DLD1 (cell line): ENCODE results near the gene MACF1.
"Not testable (repeated sequence)": the region's sequence is repeated elsewhere in the genome, so short reads cannot be mapped to it uniquely, and the experiment has no call there.

ENCODE experiments used
- in situ Hi-C: cut with HindIII; loops from 2 replicates; pipeline ENCODE4 v1.10.0; 2017; ENCODE audit warnings: low sequenced_read_pairs

The MACF1 gene

DNA sequence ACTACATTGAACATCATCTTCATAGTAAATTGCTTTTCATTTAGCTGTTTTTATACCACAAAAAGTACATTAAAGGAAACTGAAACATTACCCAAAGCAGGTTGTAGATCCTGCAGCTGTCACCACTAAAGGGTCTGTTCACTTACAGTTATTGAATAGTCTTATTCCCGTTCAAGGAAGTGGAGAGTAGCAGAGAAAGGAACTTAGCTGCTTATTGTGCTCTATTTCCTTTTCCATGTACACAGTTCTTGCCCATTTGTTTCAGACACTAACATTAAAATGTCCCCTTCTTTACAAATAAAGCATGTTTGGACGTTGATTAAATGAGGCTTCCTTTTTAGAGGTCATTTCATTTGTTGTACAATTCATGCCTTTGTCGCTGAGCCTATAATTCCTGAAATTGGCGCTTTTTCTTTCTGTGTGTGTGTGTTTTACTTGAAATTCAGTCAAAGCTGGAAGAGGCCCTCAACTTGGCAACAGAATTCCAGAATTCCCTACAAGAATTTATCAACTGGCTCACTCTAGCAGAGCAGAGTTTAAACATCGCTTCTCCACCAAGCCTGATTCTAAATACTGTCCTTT, 242.6 kb downstream of the MACF1 start:
- in situ Hi-C loops, result no loop called here

DNA sequence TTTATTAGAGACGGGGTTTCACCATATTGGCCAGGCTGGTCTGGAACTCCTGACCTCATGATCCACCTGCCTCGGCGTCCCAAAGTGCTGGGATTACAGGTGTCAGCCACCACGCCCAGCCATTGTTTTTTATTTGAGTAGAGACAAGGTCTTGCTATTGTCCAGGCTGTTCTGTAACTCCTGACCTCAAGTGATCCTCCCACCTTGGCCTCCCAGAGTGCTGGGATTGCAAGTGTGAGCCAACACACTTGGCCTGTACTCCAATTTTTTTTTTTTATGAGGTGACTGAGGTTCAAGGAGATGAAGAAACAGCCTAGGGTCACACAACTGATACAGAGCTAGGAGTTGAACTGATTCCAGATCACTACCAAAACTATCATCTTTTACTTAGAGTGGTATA, 245.5 kb downstream of the MACF1 start:
- in situ Hi-C loops, result not testable (repeated sequence)

DNA sequence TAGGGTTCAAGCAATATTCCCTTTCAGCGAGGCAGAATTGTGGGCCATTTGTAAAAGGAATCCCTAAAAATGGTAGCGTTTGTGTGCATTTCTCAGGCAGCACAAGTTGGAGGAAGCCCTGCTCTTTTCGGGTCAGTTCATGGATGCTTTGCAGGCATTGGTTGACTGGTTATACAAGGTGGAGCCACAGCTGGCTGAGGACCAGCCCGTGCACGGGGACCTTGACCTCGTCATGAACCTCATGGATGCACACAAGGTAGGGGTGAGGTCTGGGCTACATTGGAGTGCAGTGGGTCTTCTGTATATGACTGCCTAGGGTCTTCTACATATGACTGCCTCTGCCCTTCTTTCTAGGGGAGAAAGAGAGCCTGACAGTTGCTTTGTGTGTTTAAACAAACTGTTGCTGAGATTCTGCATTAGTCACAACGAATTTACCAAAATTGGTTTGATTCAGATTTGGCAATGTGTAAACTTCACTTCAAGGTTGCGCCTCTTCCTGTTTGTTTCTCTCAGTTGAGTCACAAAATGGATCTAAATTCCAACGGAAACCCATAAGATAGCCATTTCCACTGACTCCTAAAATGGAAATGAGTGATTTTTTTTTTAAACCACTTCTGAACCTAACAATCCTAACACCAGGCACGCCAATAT, 246.6 kb downstream of the MACF1 start:
- in situ Hi-C loops, result no loop called here

DNA sequence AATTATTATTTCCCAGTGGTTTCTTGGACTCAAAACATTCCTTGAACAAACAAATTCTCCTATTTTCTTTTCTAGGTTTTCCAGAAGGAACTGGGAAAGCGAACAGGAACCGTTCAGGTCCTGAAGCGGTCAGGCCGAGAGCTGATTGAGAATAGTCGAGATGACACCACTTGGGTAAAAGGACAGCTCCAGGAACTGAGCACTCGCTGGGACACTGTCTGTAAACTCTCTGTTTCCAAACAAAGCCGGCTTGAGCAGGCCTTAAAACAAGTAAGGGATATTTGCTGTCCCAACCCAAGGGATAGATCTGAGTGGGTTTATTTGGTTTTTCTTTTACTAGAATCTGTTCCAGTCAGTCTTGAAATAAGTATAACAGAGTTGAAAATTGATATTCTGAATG, 247.6 kb downstream of the MACF1 start:
- in situ Hi-C loops, result no loop called here

DNA sequence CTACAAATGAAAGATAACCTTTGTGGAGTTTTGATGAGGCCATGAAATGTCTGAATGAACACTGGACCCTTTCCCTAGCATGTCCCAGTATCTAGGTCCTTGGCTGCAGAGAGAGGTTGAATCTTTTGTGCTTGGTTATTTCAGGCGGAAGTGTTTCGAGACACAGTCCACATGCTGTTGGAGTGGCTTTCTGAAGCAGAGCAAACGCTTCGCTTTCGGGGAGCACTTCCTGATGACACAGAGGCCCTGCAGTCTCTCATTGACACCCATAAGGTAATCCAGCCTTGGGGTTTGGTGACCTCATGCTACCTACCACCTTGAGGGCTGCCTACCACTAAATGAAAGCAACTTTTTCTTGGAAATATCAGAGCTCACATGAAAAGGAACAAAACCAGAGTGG, 248.0 kb downstream of the MACF1 start:
- in situ Hi-C loops, result no loop called here

DNA sequence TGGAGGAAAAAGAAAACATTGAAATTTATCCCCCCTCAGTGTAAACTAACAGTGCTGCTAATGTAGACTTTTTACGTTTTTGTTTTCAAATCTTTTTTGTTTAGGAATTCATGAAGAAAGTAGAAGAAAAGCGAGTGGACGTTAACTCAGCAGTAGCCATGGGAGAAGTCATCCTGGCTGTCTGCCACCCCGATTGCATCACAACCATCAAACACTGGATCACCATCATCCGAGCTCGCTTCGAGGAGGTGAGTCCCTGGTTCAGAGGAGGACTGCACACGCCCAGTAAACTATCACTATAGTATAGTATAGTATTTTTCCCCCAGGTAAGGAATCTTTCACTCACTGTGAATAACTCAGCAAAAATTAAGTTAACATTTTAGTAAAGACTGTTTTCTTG, 249.1 kb downstream of the MACF1 start:
- in situ Hi-C loops, result no loop called here

DNA sequence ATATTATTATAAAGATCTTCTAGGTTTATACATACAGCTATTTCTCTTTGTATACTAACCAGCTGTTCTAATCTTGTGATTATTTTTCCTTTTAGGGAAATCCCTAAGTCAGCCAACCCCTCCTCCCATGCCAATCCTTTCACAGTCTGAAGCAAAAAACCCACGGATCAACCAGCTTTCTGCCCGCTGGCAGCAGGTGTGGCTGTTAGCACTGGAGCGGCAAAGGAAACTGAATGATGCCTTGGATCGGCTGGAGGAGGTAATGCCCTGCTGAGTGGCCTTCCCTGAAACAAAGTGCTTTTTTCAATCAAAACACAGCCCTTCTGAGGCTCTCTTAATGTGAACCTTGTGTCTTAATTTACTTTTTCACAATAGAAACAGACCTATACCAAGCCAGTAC, 254.5 kb downstream of the MACF1 start:
- in situ Hi-C loops, result no loop called here

DNA sequence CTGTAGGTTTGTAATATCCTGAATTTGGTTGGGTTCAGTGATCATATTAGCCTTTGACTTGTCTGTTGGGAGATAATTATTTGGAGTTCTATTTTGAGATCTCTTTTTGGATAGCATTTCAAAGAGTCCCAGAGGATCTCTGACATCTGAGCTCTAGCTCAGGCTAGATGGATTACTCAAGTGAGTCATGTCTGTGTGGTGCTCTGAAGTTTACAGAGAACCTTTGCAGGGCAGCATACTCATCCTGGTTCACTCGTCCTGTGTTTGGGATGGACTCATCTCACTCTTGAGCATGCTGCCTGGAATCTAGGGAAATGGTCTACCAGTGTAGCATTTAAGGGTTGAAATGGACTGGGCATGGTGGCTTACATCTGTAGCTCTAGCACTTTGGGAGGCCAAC, 257.6 kb downstream of the MACF1 start:
- in situ Hi-C loops, result no loop called here

DNA sequence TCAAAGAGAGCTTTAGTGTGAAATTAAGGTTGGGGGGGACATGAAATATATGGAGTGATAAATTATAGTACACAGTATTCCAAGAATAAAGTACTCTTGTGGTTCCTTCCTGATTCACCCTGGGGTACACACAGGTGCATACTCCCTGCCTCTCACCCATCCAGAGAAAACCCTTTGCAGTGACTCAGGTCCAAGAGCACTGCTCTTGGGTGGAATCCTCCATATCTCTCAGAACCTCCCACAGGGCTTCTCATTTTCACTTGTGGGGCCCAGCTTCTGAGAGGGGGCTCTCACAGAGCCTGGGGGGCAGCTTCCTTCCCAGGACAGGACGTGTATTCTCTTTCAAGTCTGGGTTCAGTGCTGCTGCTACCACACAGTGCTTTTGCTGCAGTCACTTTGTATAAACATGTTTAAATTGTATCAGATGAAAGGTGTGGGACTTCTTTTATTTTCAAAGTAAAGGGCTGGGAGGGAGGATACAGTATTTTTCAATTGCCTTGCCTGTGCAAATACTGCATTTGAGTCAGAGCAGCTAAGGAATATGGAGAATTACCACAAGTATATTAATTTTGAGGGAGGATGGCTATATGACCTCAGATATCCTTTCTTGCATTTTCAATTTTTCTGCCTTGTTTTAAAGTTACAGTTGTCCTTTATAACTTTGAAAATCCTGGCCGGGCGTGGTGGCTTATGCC, 262.1 kb downstream of the MACF1 start:
- in situ Hi-C loops, result no loop called here

DNA sequence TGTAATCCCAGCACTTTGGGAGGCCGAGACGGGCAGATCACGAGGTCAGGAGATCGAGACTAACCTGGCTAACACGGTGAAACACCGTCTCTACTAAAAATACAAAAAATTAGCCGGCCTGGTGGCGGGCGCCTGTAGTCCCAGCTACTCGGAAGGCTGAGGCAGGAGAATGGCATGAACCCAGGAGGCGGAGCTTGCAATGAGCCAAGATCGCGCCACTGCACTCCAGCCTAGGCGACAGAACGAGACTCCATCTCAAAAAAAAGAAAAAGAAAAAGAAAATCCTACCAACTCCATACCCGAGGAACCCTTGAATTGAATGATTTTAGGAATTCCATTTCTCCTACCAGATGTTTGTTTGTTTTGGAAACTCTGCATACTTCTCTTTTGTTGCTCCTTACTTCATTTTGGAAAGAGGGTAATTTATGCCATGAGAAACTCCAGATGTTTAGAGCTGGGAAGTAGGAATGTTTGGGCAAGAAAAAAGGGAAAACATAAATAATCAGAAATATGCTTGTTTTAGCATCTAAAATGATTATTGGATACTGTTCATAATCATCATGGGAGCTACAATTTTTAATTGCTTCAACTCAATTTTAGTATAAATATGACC, 262.7 kb downstream of the MACF1 start:
- in situ Hi-C loops, result not testable (repeated sequence)

DNA sequence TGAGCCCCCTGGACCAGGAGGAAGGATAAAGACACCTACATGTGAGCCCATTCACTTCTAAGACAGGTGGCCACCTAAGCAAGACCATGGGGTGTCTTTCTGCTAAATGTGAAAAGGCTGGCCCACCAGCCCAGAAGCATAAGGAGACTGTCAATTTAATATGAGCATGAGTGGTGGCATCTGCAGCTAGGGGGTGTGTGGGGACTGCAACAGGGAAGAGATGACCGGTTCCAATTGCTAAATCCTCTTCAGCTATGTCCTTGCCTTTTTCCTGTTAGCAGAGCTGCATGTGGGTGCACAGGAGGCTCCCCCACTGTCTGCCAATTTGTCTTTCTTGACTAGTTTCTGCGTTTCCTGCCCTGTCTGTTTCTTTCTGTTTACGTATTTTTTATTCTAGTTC, 264.7 kb downstream of the MACF1 start:
- in situ Hi-C loops, result no loop called here

DNA sequence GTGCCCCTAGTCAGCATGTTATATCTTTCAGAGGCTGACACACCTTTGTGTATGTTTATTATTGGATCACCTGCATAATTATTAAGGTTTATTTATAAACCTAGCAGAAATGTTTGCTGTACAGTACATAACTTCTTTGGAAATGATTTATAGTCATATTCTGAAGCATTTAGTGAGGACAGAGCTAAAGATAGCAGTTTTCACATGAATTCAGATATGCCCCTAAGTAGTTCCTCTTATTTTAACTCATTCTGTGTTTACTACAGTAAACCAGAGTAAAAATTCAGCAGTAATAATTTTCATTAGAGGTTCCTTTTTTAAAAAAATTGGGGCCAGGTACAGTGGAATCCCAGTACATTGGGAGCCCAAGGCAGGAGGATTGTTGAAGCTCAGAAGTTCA, 265.5 kb downstream of the MACF1 start:
- in situ Hi-C loops, result no loop called here

DNA sequence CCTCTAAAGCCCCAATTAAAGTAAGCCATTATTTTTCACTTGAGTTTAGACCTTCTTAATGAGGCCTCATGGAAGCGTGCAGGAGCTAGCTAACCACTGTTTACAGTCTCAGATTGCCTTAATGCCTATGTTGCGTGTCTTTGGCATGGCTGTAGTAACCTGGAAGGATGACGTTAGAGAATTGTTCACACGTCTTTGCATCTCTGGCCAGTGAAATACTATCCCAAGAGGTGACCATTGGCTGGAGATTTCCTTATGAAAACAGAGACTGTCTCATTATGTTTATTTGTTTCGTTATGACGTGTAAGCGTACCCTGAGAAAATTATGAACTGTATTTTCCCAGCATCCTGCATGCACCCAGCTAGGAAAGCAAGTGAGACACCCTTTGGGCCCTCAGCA, 268.3 kb downstream of the MACF1 start:
- in situ Hi-C loops, result no loop called here

DNA sequence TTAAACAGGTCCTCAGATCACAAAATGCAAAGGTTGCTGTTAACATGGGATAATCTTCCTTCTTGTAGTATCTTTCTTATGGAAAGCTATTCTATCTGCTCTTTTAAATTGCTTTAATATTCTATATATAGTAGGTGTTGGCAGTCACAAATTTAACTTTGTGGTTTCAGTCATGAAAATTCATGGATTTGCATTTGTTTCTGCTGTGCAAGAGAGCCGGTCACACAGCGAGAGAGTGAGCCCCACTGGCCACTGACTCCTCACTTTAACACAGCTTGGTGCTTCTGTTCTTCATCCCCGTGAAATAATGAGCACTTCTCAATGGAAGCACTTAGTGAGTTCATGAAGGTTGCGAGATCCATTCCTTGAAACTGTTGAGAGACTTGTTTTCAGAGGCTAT, 268.8 kb downstream of the MACF1 start:
- in situ Hi-C loops, result no loop called here

DNA sequence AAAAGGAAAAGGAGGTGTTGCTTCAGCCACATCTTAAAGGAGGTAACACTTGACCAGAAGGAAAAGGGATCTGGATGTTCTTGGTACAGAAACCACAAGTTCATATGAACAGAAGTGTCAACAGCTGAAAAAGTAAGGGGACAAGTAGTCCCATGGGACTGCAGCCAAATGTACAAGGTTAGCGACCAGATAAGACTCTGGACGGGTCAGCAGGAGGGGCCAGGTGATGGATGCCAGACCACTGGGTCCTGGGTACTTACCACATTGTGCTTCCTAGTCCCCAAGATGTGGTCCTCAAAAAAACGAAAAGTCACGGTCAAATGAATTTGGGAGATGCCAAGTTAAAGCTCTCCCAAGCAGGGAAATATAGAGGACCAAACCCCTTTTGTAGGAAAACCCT, 270.3 kb downstream of the MACF1 start:
- in situ Hi-C loops, result no loop called here

DNA sequence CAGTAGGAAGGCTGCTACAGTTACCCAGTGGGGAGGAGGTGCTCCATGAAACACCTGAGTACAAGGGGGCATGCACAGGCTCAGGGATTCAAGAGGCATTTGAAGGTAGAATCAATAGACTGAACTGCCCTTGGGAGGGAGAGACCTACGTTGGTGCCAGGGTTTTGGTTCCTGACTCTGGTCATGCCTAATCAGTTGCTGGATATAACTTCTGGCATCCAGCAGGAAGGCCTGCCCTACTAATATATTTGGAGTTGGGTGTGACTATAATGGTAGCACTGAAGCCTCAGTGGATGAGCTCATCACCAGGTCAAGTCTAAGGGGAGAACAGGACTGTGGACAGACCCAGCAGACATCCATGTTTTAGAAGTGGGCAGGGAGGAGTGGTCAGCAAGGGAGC, 271.1 kb downstream of the MACF1 start:
- in situ Hi-C loops, result not testable (repeated sequence)

DNA sequence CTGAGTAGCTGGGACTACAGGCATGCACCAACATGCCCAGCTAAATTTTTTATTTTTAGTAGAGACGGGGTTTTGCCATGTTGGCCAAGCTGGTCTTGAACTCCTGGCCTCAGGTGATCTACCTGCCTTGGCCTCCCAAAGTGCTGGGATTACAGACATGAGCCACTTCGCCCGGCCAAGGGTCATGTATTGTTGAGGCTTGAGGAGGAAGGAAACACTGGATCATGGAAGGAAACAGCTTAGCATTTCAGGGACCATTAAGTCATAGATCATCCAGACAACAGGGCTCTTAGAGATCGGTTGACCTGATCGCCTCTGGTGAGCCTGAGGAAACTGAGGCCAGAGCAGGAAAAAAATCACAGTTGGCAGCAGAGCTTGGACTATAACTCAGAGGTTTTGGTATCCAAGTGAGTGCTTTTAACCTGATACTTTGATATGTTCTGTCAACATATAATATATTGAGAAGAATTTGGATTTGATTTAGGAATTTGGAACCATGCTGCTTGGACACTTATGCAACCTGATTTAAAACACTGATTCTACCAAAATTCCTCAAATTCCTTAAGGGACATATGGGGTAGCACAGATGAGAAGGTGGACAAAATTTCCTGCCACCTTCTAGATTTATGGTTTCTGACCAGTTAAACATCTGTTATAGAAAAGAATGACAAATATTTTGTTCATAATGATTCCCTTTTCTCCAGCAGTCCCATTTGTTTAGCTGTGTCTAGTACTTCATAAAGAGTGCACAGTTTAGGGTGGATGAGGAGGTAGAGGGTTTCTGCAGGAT, 273.8 kb downstream of the MACF1 start:
- in situ Hi-C loops, result no loop called here

DNA sequence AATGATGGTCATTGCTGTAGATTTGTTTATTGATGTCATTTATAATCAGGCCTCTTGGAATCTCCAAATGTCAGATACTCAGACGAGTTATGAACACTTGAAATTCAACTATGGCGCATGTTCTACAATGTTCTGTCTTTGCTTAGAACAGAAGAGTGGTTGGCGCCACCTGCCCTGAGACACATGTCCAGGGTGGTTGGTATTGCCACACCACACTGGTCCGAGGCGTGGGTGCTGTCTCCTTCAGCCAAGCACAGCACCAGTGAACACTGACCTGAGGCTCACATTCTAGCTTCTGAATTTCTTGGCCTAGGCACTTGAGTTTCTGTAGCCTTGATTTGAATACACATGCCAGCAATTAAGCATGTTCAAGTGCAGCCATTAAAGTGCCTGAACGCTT, 276.8 kb downstream of the MACF1 start:
- in situ Hi-C loops, result no loop called here

DNA sequence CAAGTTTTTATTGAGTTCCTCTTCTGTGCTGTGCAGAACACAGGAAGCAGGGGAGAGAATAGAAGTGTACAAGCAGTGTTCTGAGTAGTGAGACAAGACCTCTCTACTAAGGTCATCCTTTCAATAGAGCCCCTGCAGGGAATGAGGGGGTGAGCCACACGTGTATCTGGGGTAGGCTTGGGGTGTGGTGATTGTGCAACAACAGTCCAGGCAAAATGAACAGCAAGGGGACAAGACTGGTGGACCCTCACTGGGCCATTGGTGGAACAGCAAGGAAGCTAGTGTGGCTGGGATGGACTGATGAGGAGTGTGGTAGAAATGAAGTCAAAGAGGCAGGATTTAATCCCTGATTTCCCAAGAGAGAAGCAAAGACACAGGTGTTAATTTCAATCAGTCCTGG, 278.8 kb downstream of the MACF1 start:
- in situ Hi-C loops, result no loop called here

DNA sequence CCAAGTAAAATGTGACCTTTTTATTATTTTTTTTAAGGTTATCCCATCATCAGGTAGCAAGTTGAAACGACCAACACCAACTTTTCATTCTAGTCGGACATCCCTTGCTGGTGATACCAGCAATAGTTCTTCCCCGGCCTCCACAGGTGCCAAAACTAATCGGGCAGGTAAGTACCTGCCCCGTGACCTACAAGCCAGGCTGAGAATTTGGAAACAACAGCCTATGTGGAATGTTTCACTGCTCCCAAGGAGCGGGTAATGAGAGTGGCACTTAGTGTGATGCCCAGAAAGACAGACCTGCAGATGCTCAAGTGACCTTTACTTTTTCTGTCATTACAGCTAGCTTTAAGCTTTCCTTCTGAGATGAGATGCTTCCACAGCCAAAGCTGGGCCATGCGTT, 280.1 kb downstream of the MACF1 start:
- in situ Hi-C loops, result no loop called here

DNA sequence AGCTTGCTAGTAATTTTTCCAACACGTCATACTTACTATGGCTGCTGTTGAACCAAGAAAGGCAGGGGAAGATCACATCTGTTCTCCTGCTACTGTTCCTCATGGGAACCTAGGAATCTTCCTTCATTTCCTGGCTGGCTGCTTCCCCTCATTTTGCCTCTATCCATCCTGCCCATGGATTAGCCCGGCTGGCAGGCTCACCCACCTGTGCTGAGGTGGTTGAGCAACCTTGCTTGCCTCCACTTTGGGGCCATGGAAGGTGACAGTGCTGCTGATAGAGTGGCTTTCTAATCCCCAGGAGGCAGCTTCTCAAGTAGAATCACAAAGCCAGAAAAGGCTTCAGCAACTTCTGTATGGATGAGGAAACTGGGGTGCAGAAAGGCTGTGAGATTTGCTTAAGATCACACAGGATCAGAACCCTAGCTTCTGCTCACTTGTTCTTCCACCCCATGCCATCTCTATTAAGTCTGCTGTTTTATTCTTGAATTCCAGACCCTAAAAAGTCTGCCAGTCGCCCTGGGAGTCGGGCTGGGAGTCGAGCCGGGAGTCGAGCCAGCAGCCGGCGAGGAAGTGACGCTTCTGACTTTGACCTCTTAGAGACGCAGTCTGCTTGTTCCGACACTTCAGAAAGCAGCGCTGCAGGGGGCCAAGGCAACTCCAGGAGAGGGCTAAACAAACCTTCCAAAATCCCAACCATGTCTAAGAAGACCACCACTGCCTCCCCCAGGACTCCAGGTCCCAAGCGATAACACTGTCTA, 280.7 kb downstream of the MACF1 start:
- in situ Hi-C loops, result no loop called here
